Thyroid gland (tissue), 4 donors: ENCODE measurements around the gene MYT1. TPM values are rescaled to one million over a fixed set of nuclear protein-coding genes. Genes with fewer than 3 reads are reported as not detected.

Experiments used
- DNase-seq, 2 donors: peaks; one replicate each; pipeline ENCODE4 v3.0.0-alpha.2; 2019
- H3K27ac ChIP-seq, 3 donors: fragments of 200-600 bp; sonication (generic); 1 replicate in 2 of 3; 2 replicates in 1 of 3; pipeline ENCODE4 v1.5.1; 2016 to 2019; ENCODE audit warnings: mild to moderate bottlenecking in 1 of 3, moderate library complexity in 1 of 3
- H3K27me3 ChIP-seq: fragments of 200-600 bp; sonication (generic); one replicate; pipeline ENCODE4 v1.5.1; 2019
- H3K36me3 ChIP-seq, 2 donors: fragments of 200-600 bp; sonication (generic); one replicate each; pipeline ENCODE4 v1.5.1; 2016 to 2019
- H3K4me1 ChIP-seq, 2 donors: fragments of 200-600 bp; sonication (generic); one replicate each; pipeline ENCODE4 v1.5.1; 2017 to 2019
- H3K4me3 ChIP-seq, 3 donors: fragments of 200-600 bp; sonication (generic); replicated peaks in 1 of 3; 1 replicate in 2 of 3; 2 replicates in 1 of 3; pipeline ENCODE4 v1.5.1; 2016; ENCODE audit warnings: mild to moderate bottlenecking in 1 of 3
- H3K9me3 ChIP-seq: fragments of 200-600 bp; sonication (generic); one replicate; pipeline ENCODE4 v1.5.1; 2017
- POLR2A ChIP-seq, 2 donors: fragments of 450-650 bp; IDR thresholded peaks; one replicate each; pipeline ENCODE4 v1.6.1; 2017; ENCODE audit warnings: antibody characterized with exemption in 2 of 2, mild to moderate bottlenecking in 2 of 2, moderate library complexity in 1 of 2
- WGBS, 2 donors: methylation state at CpG; one replicate each; pipeline ENCODE4 v1.1.5; 2017; 5-methylcytosine and 5-hydroxymethylcytosine counted together
- intact Hi-C: fragments of 100-400 bp; cut with DNase I; formaldehyde crosslinking; loops from one replicate; pipeline ENCODE4 v1.15.1; 2023
- total RNA-seq, 4 donors: library from RNA; depleted of rRNA; stranded (reverse); fragments of >200 nt; gene quantifications; one replicate each; pipeline ENCODE4 v1.2.3, GENCODE V29; 2016
- TF ChIP-seq, protein P1 (sequence below), 6 experiments: fragments of 200-600 bp in 3 of 6; fragments of 450-650 bp in 3 of 6; sonication (generic) in 3 of 6; IDR thresholded peaks; one replicate each; pipeline ENCODE4 v1.5.1; 2016 to 2019; ENCODE audit warnings: antibody characterized with exemption in 6 of 6, mild to moderate bottlenecking in 2 of 6, inconsistent platforms in 1 of 6, moderate library complexity in 1 of 6

The MYT1 gene
- total RNA-seq, 4 donors from 2014 or later = 0.42 to 1.8 (median 1.1) TPM

DNA sequence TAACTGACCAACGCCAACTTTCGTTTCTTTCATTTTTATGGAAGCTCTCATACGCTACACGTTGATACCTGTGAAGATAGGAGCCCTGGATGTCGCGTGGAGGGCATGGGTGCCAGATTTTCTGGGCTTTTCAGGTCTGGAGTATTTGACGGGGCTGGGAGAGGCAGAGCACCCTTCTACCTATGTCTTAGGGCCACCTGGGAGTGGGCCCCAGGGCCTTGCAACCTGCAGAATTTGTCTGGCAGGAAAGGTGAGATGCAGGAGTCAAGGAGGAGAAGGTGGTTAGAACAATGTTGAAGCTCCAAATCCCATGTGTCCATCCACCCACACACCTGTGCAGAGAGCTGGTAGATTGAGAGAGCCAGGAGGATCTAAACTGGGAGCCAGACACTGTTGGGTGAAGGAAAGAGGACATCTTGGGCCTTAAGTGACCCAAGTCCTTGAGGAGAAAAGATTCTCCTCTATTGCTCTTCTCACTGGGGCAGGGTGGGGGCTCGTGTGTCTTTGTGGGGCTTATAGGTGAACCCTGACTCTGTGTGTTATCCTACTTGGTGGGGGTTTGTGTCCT lies 63.9 kb downstream of the MYT1 start:
- Histone ChIP-seq H3K27me3 (no peaks in the 10 kb centered on the region), H3K9me3 (no peaks in the 10 kb centered on the region), H3K4me3 (no peak overlapping the region), H3K27ac (no peak overlapping the region), H3K36me3 (no peaks in the 10 kb centered on the region), H3K4me1 (peaks cover 14 to 25% of the 10 kb centered on the region in 2 donors)
- DNase-seq = no peak
- 93 to 94% methylated on average over 8 of the region's 8 CpGs for WGBS, 2 donors
- TF ChIP-seq, protein P1, sequence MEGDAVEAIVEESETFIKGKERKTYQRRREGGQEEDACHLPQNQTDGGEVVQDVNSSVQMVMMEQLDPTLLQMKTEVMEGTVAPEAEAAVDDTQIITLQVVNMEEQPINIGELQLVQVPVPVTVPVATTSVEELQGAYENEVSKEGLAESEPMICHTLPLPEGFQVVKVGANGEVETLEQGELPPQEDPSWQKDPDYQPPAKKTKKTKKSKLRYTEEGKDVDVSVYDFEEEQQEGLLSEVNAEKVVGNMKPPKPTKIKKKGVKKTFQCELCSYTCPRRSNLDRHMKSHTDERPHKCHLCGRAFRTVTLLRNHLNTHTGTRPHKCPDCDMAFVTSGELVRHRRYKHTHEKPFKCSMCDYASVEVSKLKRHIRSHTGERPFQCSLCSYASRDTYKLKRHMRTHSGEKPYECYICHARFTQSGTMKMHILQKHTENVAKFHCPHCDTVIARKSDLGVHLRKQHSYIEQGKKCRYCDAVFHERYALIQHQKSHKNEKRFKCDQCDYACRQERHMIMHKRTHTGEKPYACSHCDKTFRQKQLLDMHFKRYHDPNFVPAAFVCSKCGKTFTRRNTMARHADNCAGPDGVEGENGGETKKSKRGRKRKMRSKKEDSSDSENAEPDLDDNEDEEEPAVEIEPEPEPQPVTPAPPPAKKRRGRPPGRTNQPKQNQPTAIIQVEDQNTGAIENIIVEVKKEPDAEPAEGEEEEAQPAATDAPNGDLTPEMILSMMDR (IDR thresholded peaks at IDR 0.05) = no peak
- no peak for TF ChIP-seq POLR2A (IDR thresholded peaks at IDR 0.05)
- intact Hi-C loops = no loop called here

GRCh38 chr20:64228751-64229506 lies 64.7 kb downstream of the MYT1 start:
- H3K9me3 ChIP-seq = no peaks in the 10 kb centered on the region
- no peak overlapping the region for H3K4me3 ChIP-seq
- no peak for DNase-seq
- no peaks in the 10 kb centered on the region for H3K36me3 ChIP-seq
- H3K27ac ChIP-seq = no peak overlapping the region
- TF ChIP-seq POLR2A (IDR thresholded peaks at IDR 0.05) = no peak
- TF ChIP-seq, protein P1 (IDR thresholded peaks at IDR 0.05) = no peak
- H3K4me1 ChIP-seq = peaks cover 7 to 23% of the 10 kb centered on the region in 2 donors
- 71 to 87% methylated on average over 7 to 14 of the region's 14 CpGs for WGBS, 2 donors
- intact Hi-C loops = no loop called here
- H3K27me3 ChIP-seq = no peaks in the 10 kb centered on the region

GRCh38 chr20:64229507-64230061 lies 65.3 kb downstream of the MYT1 start:
- TF ChIP-seq, protein P1 (IDR thresholded peaks at IDR 0.05) = no peak
- no peak for TF ChIP-seq POLR2A (IDR thresholded peaks at IDR 0.05)
- peaks cover under 1 to 20% of the 10 kb centered on the region in 2 donors for H3K4me1 ChIP-seq
- no peaks in the 10 kb centered on the region for H3K9me3 ChIP-seq
- 89 to 90% methylated on average over 8 of the region's 8 CpGs for WGBS, 2 donors
- H3K27ac ChIP-seq = no peak overlapping the region
- no peak for DNase-seq
- no peak overlapping the region for H3K4me3 ChIP-seq
- intact Hi-C loops = no loop called here
- no peaks in the 10 kb centered on the region for H3K27me3 ChIP-seq
- H3K36me3 ChIP-seq = no peaks in the 10 kb centered on the region

GRCh38 chr20:64230461-64231145 lies 66.4 kb downstream of the MYT1 start:
- H3K27me3 ChIP-seq = no peaks in the 10 kb centered on the region
- no peaks in the 10 kb centered on the region for H3K36me3 ChIP-seq
- intact Hi-C loops = no loop called here
- TF ChIP-seq POLR2A (IDR thresholded peaks at IDR 0.05) = no peak
- TF ChIP-seq, protein P1 (IDR thresholded peaks at IDR 0.05) = no peak
- H3K4me1 ChIP-seq = peaks cover 0 to 16% of the 10 kb centered on the region in 2 donors
- H3K4me3 ChIP-seq = no peak overlapping the region
- no peak for DNase-seq
- H3K9me3 ChIP-seq = no peaks in the 10 kb centered on the region
- no peak overlapping the region for H3K27ac ChIP-seq
- WGBS, 2 donors = 90% methylated on average over 22 of the region's 22 CpGs
